B cell (primary cell): ENCODE data around the gene THY1. TPM values are rescaled to one million over a fixed set of nuclear protein-coding genes. Genes with fewer than 3 reads are reported as not detected.

Experiments used
- ATAC-seq: fragments of 200-7000 bp; cut with Tn5 transposase; one replicate; pipeline ENCODE4 v1.10.0; 2021; ENCODE audit warnings: low read depth, mild to moderate bottlenecking, moderate number of reproducible peaks, moderate library complexity
- CTCF ChIA-PET: fragments of 350-600 bp; sonication (Branson Sonifier 250); formaldehyde crosslinking; loops from one replicate; lab custom pipeline; 2021; ENCODE audit warnings: antibody characterized with exemption, inconsistent platforms; lab: Charles Lee
- POLR2A ChIA-PET: fragments of 350-600 bp; sonication (Branson Sonifier 250); formaldehyde crosslinking; loops from one replicate; lab custom pipeline; 2021; ENCODE audit warnings: antibody characterized with exemption; lab: Charles Lee
- DNase-seq: peaks from one replicate; pipeline ENCODE4 v3.0.0; 2013
- H2AFZ ChIP-seq: 2 replicates; pipeline ENCODE4 v1.6.1; 2012; ENCODE audit warnings: mild to moderate bottlenecking, low read depth, low read length; ENCODE audit not compliant: insufficient read depth, poor library complexity, severe bottlenecking
- H3K27ac ChIP-seq, 2 donors: 1 replicate in 1 of 2; 2 replicates in 1 of 2; pipeline ENCODE4 v1.5.1; 2012 to 2013; ENCODE audit warnings: low read length in 2 of 2, mild to moderate bottlenecking in 2 of 2, moderate library complexity in 1 of 2
- H3K27me3 ChIP-seq, 4 experiments: fragments of 200-600 bp in 1 of 4; sonication (generic) in 1 of 4; replicated peaks in 1 of 4; 1 replicate in 2 of 4; 2 replicates in 2 of 4; pipeline versions ENCODE4 v1.6.1 to v1.7.0; 2013 to 2016; ENCODE audit warnings: low read length in 3 of 4, mild to moderate bottlenecking in 2 of 4, mixed read lengths in 1 of 4, moderate library complexity in 1 of 4; ENCODE audit not compliant: insufficient read depth in 4 of 4, control insufficient read depth in 3 of 4; ENCODE audit errors: control extremely low read depth in 1 of 4
- H3K36me3 ChIP-seq, 2 experiments: replicated peaks in 1 of 2; 1 replicate in 1 of 2; 2 replicates in 1 of 2; pipeline versions ENCODE4 v1.6.1 to v1.7.1; 2013; ENCODE audit warnings: low read length in 1 of 2; ENCODE audit not compliant: insufficient read depth in 2 of 2, control insufficient read depth in 1 of 2; ENCODE audit errors: control extremely low read depth in 1 of 2, extremely low read depth in 1 of 2
- H3K4me1 ChIP-seq, 2 donors: fragments of 200-600 bp in 1 of 2; sonication (generic) in 1 of 2; 1 replicate in 1 of 2; 2 replicates in 1 of 2; pipeline versions ENCODE4 v1.5.1 to v1.6.1; 2013 to 2017; ENCODE audit warnings: low read length in 2 of 2; ENCODE audit not compliant: control insufficient read depth in 2 of 2, insufficient read depth in 2 of 2
- H3K4me2 ChIP-seq: replicated peaks from 2 replicates; pipeline ENCODE3; 2012; ENCODE audit warnings: mild to moderate bottlenecking, low read depth, low read length; ENCODE audit not compliant: poor library complexity, severe bottlenecking
- H3K4me3 ChIP-seq, 5 experiments: fragments of 200-600 bp in 1 of 5; sonication (generic) in 1 of 5; 1 replicate in 3 of 5; 2 replicates in 2 of 5; pipeline versions ENCODE4 v1.5.1 to v1.7.0; 2011 to 2016; ENCODE audit warnings: low read length in 4 of 5, mild to moderate bottlenecking in 4 of 5, low read depth in 2 of 5, control low read depth in 1 of 5, moderate library complexity in 1 of 5; ENCODE audit not compliant: insufficient read depth in 1 of 5; ENCODE audit errors: control extremely low read depth in 1 of 5, extremely low read depth in 1 of 5
- H3K79me2 ChIP-seq: fragments of 200-600 bp; sonication (generic); one replicate; pipeline ENCODE4 v1.6.0; 2016; ENCODE audit warnings: low read length; ENCODE audit not compliant: control insufficient read depth, insufficient read depth
- H3K9ac ChIP-seq: fragments of 200-600 bp; sonication (generic); 2 replicates; pipeline ENCODE4 v1.6.1; 2017; ENCODE audit warnings: mild to moderate bottlenecking, low read length, moderate library complexity
- H3K9me3 ChIP-seq, 3 donors: one replicate each; pipeline versions ENCODE4 v1.6.1 to v1.7.1; 2013; ENCODE audit warnings: low read length in 2 of 3; ENCODE audit not compliant: control insufficient read depth in 2 of 3, insufficient read depth in 1 of 3; ENCODE audit errors: control extremely low read depth in 1 of 3
- H4K20me1 ChIP-seq: 2 replicates; pipeline ENCODE4 v1.6.0; 2012; ENCODE audit warnings: mild to moderate bottlenecking, low read length; ENCODE audit not compliant: insufficient read depth, control insufficient read depth, poor library complexity, severe bottlenecking
- H3K27ac Mint-ChIP-seq: one replicate; pipeline ENCODE4 v1.8.0; 2021; ENCODE audit warnings: mixed read lengths
- H3K27me3 Mint-ChIP-seq: one replicate; pipeline ENCODE4 v1.8.0; 2021; ENCODE audit warnings: mixed read lengths
- H3K4me1 Mint-ChIP-seq: one replicate; pipeline ENCODE4 v1.8.0; 2021; ENCODE audit warnings: mixed read lengths
- H3K4me3 Mint-ChIP-seq: one replicate; pipeline ENCODE4 v1.8.0; 2021; ENCODE audit warnings: mixed read lengths
- H3K9me3 Mint-ChIP-seq: one replicate; pipeline ENCODE4 v1.8.0; 2022; ENCODE audit warnings: mixed read lengths; ENCODE audit not compliant: insufficient read depth
- EZH2 ChIP-seq: IDR thresholded peaks from 2 replicates; pipeline ENCODE4 v1.6.1; 2012; ENCODE audit warnings: borderline replicate concordance, low read depth, mild to moderate bottlenecking, moderate library complexity, low read length; ENCODE audit not compliant: insufficient read depth, poor library complexity, severe bottlenecking
- whole genome bisulfite sequencing: methylation state at CpG from one replicate; pipeline ENCODE4 v1.1.5; 2013; ENCODE audit warnings: missing lambda C conversion rate; ENCODE audit not compliant: insufficient coverage; 5-methylcytosine and 5-hydroxymethylcytosine counted together
- intact Hi-C: fragments of 100-400 bp; cut with micrococcal nuclease; formaldehyde crosslinking; loops from one replicate; pipeline ENCODE4 v1.10.0; 2022
- polyA plus RNA-seq: library from polyadenylated mRNA; depleted of rRNA; stranded (reverse); fragments of >200 nt; gene quantifications from 2 replicates; pipeline ENCODE4 v1.2.3, GENCODE V29; 2012
- total RNA-seq, 2 donors: library from RNA; stranded (reverse); fragments of 120-200 nt in 1 of 2; gene quantifications; 1 replicate in 1 of 2; 2 replicates in 1 of 2; pipeline versions ENCODE4 v1.2.3 to v1.2.4, GENCODE V29; 2013 to 2022
- TF ChIP-seq, protein P1 (sequence below): fragments of 200-600 bp; IDR thresholded peaks from one replicate; pipeline ENCODE4 v1.8.0; 2022; ENCODE audit warnings: antibody characterized with exemption, mild to moderate bottlenecking

Gene THY1
- total and polyA plus RNA-seq, 2 donors (not counting 1 experiment from before 2014, with no cell fraction given), result not detected

DNA sequence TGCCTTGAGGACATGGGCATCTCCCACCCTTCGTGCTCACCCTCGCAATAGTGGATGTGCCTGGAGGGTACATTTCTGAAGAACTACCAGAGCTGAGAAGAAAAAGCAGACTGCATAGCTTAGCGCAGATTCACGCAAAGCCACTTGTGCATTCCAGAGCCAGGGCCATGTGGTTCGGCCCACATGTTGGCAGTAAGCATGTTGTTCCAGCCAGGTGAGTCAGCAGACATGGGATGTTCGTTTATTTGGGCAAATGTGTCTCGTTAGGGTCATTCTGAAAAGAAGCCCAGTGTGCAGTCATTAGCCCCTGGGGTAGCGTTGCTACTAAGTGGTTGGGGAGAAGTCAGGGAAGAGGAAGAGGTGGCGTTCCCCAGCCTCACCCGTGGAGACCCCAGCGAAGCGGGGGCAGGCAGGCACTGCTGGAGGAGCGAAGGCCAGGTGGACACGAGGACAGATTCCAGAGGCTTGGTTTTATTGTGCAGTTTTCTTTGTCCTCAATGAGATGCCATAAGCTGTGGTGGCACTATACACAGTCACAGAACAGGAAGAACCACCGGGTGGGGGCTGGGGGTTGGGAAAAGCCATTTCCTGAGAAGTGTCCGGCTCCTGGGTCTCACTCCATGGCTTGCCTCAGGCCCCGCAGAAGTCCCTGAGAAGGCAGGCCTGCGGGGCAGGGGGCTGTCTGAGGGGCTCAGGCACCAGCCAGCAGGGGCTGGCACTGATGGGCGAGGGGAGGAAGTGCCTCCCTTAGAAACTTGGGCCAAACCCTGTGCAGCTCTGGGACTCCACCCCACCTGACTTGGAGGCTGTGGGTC is 5.0 kb downstream of the THY1 start:
- intact Hi-C loops, result no loop called here
- Histone ChIP-seq H2AFZ (no peak overlapping the region), H3K4me1 (peaks cover 14 to 15% of the 10 kb centered on the region in 2 donors), H3K27ac (no peak overlapping the region), H3K79me2 (no peaks in the 10 kb centered on the region), H3K9ac (no peak overlapping the region), H3K4me3 (no peak overlapping the region), H3K36me3 (no peaks in the 10 kb centered on the region), H3K27me3 (peaks cover 0 to 21% (median 12%) of the 10 kb centered on the region in 4 experiments), H3K9me3 (peaks cover 0 to 6% (median 0%) of the 10 kb centered on the region in 3 donors), H3K4me2 (no peak overlapping the region), H4K20me1 (no peaks in the 10 kb centered on the region)
- no peak overlapping the region for H3K27ac Mint-ChIP-seq
- H3K27me3 Mint-ChIP-seq, result peaks cover 51% of the 10 kb centered on the region
- ChIA-PET POLR2A (no interaction called here), CTCF (no interaction called here)
- TF ChIP-seq, protein P1, sequence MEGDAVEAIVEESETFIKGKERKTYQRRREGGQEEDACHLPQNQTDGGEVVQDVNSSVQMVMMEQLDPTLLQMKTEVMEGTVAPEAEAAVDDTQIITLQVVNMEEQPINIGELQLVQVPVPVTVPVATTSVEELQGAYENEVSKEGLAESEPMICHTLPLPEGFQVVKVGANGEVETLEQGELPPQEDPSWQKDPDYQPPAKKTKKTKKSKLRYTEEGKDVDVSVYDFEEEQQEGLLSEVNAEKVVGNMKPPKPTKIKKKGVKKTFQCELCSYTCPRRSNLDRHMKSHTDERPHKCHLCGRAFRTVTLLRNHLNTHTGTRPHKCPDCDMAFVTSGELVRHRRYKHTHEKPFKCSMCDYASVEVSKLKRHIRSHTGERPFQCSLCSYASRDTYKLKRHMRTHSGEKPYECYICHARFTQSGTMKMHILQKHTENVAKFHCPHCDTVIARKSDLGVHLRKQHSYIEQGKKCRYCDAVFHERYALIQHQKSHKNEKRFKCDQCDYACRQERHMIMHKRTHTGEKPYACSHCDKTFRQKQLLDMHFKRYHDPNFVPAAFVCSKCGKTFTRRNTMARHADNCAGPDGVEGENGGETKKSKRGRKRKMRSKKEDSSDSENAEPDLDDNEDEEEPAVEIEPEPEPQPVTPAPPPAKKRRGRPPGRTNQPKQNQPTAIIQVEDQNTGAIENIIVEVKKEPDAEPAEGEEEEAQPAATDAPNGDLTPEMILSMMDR, result no peak
- no peak for TF ChIP-seq EZH2
- peaks cover 13% of the 10 kb centered on the region for H3K4me1 Mint-ChIP-seq
- ATAC-seq, result no peak
- H3K4me3 Mint-ChIP-seq, result no peak overlapping the region
- DNase-seq, result no peak
- H3K9me3 Mint-ChIP-seq, result peaks cover 3% of the 10 kb centered on the region
- WGBS, result 87% methylated on average over 18 of the region's 19 CpGs
